A172 (cell line): ENCODE results near the gene TGM5. TPM values are rescaled to one million over a fixed set of nuclear protein-coding genes. Genes with fewer than 3 reads are reported as not detected.
A peak's percentile ranks its signal among the peaks of the same experiment; 100 is the strongest.

Experiments used
- DNase-seq: peaks from one replicate; pipeline ENCODE4 v3.0.0-alpha.2; 2015; ENCODE audit warnings: low spot score
- total RNA-seq: library from RNA; depleted of rRNA; stranded (reverse); fragments of >200 nt; shearing (Covaris generic); gene quantifications from 2 replicates; pipeline ENCODE4 v1.2.3, GENCODE V29; 2014; rRNA removed

The TGM5 gene
- total RNA-seq, 1 experiment from 2014 or later = not detected

GRCh38 chr15:43196760-43197548, 69.8 kb downstream of the TGM5 start:
- no peak for DNase-seq

GRCh38 chr15:43194795-43195194, 71.9 kb downstream of the TGM5 start:
- no peak for DNase-seq

- no peak for DNase-seq
Observed at GRCh38 chr15:43193710-43194109, 73.0 kb downstream of the TGM5 start.

- no peak for DNase-seq
Observed at GRCh38 chr15:43190178-43190577, 76.5 kb downstream of the TGM5 start.

GRCh38 chr15:43189296-43189695, 77.4 kb downstream of the TGM5 start:
- DNase-seq = no peak

GRCh38 chr15:43187544-43188155, 79.1 kb downstream of the TGM5 start:
- peak; percentile 30 for DNase-seq

GRCh38 chr15:43186003-43186353, 80.8 kb downstream of the TGM5 start:
- DNase-seq = no peak

- DNase-seq = peak; percentile 89
Observed at GRCh38 chr15:43185157-43186002, 81.3 kb downstream of the TGM5 start, which contains the start of gene CCNDBP1. CCNDBP1 (plus strand) TSS chr15:43185403; CDS start chr15:43185499, 96 bp downstream.

GRCh38 chr15:43184407-43185124, 82.2 kb downstream of the TGM5 start:
- no peak for DNase-seq

- no peak for DNase-seq
Observed at GRCh38 chr15:43183270-43183669, 83.5 kb downstream of the TGM5 start.

Other genes starting within 250 kb of the TGM5 start
- 26.4 and 30.7 TPM in 2 replicates for gene UBR1, start 160.9 kb downstream of the TGM5 start, total RNA-seq
- 23.4 and 39.2 TPM in 2 replicates for gene TMEM62, start 133.3 kb downstream of the TGM5 start, total RNA-seq
- gene CCNDBP1, start 81.5 kb downstream of the TGM5 start, total RNA-seq = 90.6 and 92.1 TPM in 2 replicates
- not detected in 2 replicates for gene EPB42, start 45.9 kb downstream of the TGM5 start, total RNA-seq
- not detected in 2 replicates for gene TGM7, start 35.3 kb upstream of the TGM5 start, total RNA-seq
- 10.2 and 17.7 TPM in 2 replicates for gene LCMT2, start 63.6 kb upstream of the TGM5 start, total RNA-seq
- 3.4 and 6.6 TPM in 2 replicates for gene ZSCAN29, start 104.1 kb upstream of the TGM5 start, total RNA-seq
- gene TUBGCP4, start 104.2 kb upstream of the TGM5 start, total RNA-seq = 9.0 and 11.2 TPM in 2 replicates
- 42.3 and 43.7 TPM in 2 replicates for gene TP53BP1, start 226.2 kb upstream of the TGM5 start, total RNA-seq